GM19043 (cell line): Measurements from ENCODE around the gene XRN1.
A peak's percentile ranks its signal among the peaks of the same experiment; 100 is the strongest.
"Not testable (repeated sequence)": the region's sequence is repeated elsewhere in the genome, so short reads cannot be mapped to it uniquely, and the experiment has no call there.

Source experiments
- ATAC-seq: cut with Tn5 transposase; IDR thresholded peaks from one replicate; pipeline ENCODE4 v1.9.1; 2021; ENCODE audit warnings: low read depth; ENCODE audit not compliant: unreplicated experiment

XRN1 gene

GRCh38 chr3:142436951-142437585 lies 10.8 kb downstream of the XRN1 start:
- no peak for ATAC-seq

GRCh38 chr3:142434503-142434902 lies 13.3 kb downstream of the XRN1 start:
- no peak for ATAC-seq

- ATAC-seq, result peak; percentile 73
Measured at GRCh38 chr3:142433110-142433509, 14.7 kb downstream of the XRN1 start.

- no peak for ATAC-seq
Measured at GRCh38 chr3:142429582-142429981, 18.3 kb downstream of the XRN1 start.

DNA sequence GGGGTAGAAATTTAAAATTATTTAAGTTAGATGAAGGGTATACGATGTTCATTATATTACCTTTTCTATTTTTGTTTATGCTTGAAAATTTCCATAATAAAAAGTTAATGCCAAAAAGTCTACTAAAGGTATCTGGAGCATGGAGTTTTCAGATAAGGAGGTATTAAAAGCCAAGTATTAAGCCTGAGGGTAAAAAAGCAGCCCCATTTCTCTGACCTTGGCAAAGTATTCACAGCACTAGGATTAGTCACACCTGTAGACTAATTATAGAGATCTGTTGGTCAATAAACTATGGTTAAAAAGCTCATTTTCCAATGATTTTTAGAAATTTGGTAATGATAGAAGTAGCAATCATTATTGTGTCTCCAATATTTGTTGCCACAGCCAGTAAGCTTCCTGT lies 23.1 kb downstream of the XRN1 start:
- no peak for ATAC-seq

DNA sequence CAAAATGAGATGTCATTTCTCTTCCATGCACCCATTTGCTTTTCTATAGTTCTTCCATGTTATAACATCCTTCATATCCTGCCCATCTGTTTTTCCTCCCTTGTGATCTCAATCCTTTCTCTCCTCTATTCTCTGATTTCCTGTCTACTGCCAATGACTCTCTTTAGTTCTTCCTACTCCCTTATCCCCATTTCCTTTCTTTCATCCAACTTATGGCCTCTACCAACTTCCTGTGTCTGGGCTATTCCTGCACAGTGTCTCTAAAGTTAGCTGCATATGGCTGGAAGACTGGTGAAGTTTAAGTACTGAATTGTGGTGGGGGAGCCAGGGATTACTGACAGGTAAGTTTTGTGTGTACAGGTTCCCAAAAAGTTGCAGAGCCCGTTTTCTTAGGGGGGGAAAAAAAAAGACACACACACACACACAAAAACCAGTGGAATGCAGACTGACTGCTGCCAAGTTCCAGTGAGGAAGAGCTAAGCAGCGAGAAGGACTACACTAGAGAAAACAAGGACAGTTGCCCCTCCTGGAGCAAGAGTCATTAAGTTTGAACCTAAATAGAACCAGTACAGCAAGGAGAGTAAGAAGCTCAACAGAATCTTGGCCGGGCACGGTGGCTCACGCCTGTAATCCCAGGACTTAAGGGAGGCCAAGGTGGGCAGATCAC lies 28.8 kb downstream of the XRN1 start:
- no peak for ATAC-seq

DNA sequence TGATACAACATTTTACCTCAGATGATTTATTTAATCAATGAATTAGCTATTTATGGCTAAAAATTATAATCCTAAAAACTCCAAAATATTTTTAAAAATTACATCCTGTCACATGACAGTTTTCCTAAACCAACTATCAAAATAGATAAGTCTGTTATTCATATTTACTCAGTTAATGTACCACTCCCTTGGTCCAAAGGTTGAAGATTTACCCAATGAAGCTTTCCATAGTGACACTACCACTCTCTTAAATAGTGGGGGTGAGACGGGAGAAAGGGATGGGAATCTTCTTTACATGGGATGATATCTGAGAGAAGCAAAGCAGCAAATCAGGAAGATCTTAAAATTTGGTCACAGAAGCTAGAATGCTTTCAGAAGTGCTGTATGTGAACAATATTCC lies 30.5 kb downstream of the XRN1 start:
- ATAC-seq, result no peak

DNA sequence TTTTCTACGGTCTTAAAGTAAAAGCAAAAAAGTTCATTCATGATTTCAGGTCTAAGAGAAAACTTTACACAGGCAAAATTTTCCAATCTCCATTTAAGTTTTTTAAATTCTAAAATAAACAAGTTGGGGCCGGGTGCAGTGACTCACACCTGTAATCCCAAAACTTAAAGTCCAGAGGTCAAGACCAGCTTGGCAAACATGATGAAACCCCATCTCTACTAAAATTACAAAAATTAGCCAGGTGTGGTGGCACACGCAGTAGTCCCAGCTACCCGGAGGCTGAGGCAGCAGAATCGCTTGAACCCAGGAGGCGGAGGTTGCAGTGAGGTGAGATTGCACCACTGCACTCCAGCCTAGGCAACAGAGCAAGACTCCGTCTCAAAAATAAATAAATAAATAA lies 47.3 kb downstream of the XRN1 start:
- not testable (repeated sequence) for ATAC-seq

DNA sequence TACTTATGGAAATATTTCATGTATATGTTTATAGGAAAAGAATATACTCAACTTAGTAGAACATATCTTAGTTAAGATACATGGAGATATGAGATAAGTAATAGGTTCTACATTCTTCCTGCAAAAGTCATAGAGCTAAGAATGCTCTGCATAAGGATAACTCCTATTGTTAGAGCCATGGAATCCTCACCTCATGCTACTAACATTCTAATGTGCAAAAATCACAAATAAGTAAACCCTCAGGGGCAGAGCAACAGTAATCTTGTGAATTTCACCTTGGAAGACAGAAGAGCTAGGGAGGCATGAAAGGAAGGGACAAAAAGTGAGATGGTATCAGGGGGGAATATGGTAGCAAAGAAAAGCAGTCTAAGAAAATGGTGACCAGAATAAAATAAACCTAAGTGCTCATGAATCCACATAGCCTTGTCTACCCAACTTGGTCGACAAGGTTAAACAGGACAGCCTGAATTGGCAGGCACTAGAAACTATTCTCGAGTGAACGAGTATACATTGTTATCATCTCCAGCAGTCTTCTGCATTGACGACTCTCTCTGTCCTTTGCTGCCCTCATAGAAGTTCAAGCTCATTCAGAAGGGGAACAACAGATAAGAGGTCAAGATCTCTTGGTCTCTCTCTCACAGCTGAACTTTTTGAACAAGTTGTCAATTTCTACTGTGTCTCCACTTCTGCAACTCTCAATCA lies 52.8 kb downstream of the XRN1 start:
- ATAC-seq, result no peak

DNA sequence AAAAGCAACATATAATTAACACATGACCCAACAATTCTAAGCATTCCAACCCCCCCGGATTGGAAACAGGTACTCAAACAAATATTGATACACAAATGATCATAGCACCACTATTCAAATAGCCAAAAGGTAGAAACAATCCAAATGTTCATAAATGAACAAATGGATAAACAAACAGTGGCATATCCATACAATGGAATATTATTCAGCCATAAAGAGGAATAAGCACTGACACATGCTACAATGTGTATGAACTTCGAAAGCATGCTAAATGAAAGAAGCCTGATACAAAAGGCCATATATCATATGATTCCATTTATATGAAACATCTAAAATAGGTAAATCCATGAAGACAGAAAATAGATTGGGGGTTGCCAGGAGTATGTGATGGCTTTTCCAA lies 62.8 kb downstream of the XRN1 start:
- ATAC-seq, result no peak

DNA sequence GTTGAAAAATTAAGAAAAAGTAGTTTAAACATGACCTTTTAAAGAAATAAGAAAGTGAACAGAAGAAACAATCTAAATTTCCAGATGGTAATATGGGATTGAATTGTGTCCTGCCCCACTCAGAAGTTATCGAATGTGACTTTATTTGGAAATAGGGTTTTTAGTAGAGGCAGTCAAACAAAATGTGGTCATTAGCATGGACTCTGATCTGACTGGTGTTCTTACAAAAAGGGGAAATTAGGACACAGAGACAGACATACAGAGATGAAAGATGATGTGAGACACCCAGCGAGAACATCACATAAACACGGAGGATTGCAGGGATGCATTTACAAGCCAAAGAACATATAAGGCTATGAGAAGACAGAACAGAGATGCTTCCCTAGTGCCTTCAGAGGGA lies 73.2 kb downstream of the XRN1 start:
- ATAC-seq, result no peak

DNA sequence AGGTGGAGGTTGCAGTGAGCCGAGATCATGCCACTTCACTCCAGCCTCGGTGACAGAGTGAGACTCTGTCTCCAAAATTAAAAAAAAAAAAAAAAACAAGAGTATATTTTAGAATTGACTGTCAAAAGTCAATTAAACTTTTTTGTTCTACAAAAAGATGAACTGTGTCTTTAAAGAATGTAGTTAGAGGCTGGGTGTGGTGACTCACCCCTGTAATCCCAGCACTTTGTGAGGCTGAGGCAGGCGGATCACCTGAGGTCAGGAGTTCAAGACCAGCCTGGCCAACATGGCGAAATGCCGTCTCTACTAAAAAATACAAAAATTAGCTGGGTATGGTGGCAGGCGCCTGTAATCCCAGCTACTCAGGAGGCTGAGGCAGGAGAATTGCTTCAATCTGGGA lies 78.3 kb downstream of the XRN1 start:
- not testable (repeated sequence) for ATAC-seq

DNA sequence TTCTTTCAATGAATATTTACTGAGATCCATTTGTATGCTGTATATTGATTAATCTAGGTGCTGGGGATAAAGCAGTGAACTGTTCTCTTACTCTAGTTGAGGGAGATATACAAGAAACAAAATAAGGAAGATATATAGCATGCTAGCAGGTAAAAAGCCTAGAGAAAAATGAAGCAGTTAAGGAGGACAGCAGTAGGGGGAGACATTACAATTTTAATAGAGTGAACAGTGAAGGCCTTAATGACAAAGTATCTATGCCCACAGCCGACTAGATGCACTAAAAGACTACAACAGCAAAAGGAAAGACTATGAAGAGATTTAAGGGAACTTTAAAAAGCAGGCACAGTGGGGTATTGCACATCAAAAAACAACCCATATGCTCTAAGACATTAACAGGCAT lies 81.4 kb downstream of the XRN1 start:
- ATAC-seq, result no peak

DNA sequence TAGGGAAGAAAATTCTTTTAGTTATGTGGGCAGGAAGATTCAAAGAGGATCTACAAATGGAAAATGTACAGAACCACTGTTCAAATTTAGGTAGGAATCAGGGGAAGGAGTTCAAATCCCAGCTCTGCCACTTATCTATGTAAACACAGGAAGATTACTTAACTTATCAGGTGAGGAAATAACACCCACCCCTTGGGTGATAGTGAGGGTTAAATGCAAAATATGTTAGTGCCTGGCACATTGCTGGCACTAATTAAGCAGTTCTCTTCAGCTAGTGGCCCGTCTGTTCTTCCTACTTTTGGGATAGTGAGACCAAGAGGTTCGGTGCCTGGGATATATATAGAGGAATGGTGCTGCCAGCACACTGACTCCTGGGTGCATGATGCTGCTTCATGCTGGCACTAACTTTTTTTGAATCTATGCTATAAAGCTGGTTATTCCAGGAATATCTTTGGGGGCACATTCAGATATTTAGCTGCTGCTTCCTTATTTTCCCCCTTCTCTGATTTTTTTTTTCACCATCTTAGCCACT lies 83.8 kb downstream of the XRN1 start:
- no peak for ATAC-seq

GRCh38 chr3:142363433-142363832 lies 84.4 kb downstream of the XRN1 start:
- not testable (repeated sequence) for ATAC-seq

DNA sequence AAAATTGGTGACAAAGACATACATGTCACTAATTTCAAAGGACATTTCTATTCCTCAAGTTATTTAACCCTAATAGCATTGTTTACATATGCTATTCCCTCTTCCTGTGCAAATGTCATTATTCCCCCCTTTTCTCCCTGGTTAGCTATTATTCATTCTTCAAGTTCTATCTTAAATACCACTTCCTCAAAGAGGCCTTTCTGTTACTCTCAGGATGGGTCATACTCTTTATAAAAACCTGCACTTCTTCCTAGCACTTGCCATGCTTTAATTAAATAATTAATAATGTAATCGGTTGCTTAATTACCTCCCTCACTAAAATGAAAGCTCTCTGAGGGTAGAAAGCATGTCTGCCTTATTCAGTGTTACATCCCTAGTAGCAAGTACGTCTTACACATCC lies 88.5 kb downstream of the XRN1 start:
- ATAC-seq, result no peak

GRCh38 chr3:142356818-142357217 lies 91.0 kb downstream of the XRN1 start:
- peak; percentile 63 for ATAC-seq

DNA sequence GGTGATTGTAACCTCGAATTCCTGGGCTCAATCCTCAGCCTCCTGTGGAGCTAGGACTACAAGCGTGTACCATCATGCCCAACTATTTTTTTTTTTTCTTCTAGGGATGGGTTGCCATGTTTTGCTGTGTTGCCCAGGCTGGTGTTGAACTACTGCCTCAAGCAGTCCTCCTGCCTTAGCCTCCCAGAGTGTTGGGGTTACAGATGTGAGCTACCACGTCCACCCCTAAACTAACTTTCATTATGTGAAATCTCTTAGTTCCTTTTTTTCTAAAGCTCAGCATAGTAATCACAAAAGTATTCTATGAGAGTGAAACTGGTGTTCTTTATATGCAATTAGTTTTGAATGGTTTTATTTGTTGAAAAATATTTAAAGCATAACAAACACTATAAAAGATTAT lies 92.1 kb downstream of the XRN1 start:
- ATAC-seq, result peak; percentile 50

- ATAC-seq, result no peak
Measured at GRCh38 chr3:142354076-142354475, 93.8 kb downstream of the XRN1 start.

DNA sequence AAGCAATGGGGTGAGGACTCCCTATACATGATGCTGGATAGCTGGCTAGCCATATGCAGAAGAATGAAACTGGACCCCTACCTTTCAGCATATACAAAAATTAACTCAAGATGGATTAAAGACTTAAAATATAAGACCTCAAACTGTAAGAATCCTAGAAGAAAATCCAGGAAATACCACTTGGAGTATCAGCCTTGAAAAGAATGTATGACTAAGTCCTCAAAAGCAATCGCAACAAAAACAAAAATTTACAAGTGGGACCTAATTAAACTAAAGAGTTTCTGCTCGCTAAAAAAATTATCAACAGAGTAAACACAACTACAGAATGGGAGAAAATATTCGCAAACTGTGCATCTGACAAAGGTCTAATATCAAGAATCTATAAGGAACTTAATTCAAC lies 94.3 kb downstream of the XRN1 start:
- no peak for ATAC-seq

DNA sequence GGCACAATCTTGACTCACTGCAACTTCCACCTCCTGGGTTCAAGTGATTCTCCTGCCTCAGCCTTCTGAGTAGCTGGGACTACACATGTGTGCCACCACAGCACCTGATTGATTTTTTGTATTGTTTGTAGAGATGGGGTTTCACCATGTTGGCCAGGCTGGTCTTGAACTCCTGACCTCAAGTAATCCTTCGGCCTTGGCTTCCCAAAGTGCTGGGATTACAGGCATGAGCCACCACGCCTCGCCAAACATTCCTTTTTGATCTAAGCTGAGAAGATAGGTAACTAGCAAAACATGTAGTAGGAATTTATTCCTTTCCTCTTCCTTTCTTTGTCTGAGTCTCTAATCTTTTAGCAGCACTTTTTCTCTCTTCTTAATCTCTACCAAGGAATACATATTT lies 95.1 kb downstream of the XRN1 start:
- ATAC-seq, result not testable (repeated sequence)

- ATAC-seq, result no peak
Measured at GRCh38 chr3:142348460-142348859, 99.4 kb downstream of the XRN1 start.
